Dedifferentiated amniotic fluid mesenchymal stem cell (primary cell): ENCODE results near the gene CYP4V2.
A peak's percentile ranks its signal among the peaks of the same experiment; 100 is the strongest.
"Not testable (repeated sequence)": the region's sequence is repeated elsewhere in the genome, so short reads cannot be mapped to it uniquely, and the experiment has no call there.

Experiments used
- DNase-seq: peaks from one replicate; pipeline ENCODE4 v3.0.0-alpha.2; 2016; ENCODE audit errors: extremely low spot score

Gene CYP4V2

GRCh38 chr4:186228514-186228894 is 37.1 kb downstream of the CYP4V2 start:
- DNase-seq = no peak

- no peak for DNase-seq
These were observed 43.0 kb downstream of the CYP4V2 start for GRCh38 chr4:186234367-186234766.

GRCh38 chr4:186236126-186236525 is 44.8 kb downstream of the CYP4V2 start:
- no peak for DNase-seq

GRCh38 chr4:186240452-186240847 is 49.1 kb downstream of the CYP4V2 start:
- no peak for DNase-seq

GRCh38 chr4:186240848-186241491 is 49.6 kb downstream of the CYP4V2 start:
- no peak for DNase-seq

- no peak for DNase-seq
These were observed 50.2 kb downstream of the CYP4V2 start for GRCh38 chr4:186241616-186242015.

GRCh38 chr4:186242031-186242430 is 50.7 kb downstream of the CYP4V2 start:
- DNase-seq = not testable (repeated sequence)

- no peak for DNase-seq
These were observed 52.0 kb downstream of the CYP4V2 start for GRCh38 chr4:186243331-186243730.

- DNase-seq = no peak
These were observed 53.5 kb downstream of the CYP4V2 start for GRCh38 chr4:186244835-186245234.

GRCh38 chr4:186247062-186247752 is 55.8 kb downstream of the CYP4V2 start:
- DNase-seq = not testable (repeated sequence)

- DNase-seq = no peak
These were observed 57.3 kb downstream of the CYP4V2 start for GRCh38 chr4:186248643-186249042.

GRCh38 chr4:186249785-186250754 is 58.7 kb downstream of the CYP4V2 start:
- peak; percentile 36 for DNase-seq

- no peak for DNase-seq
These were observed 59.4 kb downstream of the CYP4V2 start for GRCh38 chr4:186250760-186251159.

GRCh38 chr4:186255122-186255521 is 63.8 kb downstream of the CYP4V2 start:
- no peak for DNase-seq

GRCh38 chr4:186258216-186258811 is 66.9 kb downstream of the CYP4V2 start:
- DNase-seq = no peak

GRCh38 chr4:186260117-186260503 is 68.7 kb downstream of the CYP4V2 start:
- DNase-seq = no peak
